OCI-LY1 (cell line): ENCODE measurements around the gene PARD3.

Experiments
- EZH2 ChIP-seq: fragments of 200-600 bp; sonication (generic), shearing (Covaris generic); IDR thresholded peaks from 2 replicates; pipeline ENCODE4 v1.8.0; 2017; ENCODE audit warnings: borderline replicate concordance, mixed run types, mild to moderate bottlenecking, antibody characterized with exemption, low read length, moderate library complexity, mixed read lengths
- TF ChIP-seq, protein P1 (sequence below): fragments of 200-600 bp; sonication (generic), shearing (Covaris generic); IDR thresholded peaks from 2 replicates; pipeline ENCODE4 v1.5.1; 2017; ENCODE audit warnings: mild to moderate bottlenecking, antibody characterized with exemption, low read length, moderate library complexity, mixed read lengths

GRCh38 chr10:34467364-34467763 is 347.7 kb downstream of the PARD3 start:
- TF ChIP-seq, protein P1, sequence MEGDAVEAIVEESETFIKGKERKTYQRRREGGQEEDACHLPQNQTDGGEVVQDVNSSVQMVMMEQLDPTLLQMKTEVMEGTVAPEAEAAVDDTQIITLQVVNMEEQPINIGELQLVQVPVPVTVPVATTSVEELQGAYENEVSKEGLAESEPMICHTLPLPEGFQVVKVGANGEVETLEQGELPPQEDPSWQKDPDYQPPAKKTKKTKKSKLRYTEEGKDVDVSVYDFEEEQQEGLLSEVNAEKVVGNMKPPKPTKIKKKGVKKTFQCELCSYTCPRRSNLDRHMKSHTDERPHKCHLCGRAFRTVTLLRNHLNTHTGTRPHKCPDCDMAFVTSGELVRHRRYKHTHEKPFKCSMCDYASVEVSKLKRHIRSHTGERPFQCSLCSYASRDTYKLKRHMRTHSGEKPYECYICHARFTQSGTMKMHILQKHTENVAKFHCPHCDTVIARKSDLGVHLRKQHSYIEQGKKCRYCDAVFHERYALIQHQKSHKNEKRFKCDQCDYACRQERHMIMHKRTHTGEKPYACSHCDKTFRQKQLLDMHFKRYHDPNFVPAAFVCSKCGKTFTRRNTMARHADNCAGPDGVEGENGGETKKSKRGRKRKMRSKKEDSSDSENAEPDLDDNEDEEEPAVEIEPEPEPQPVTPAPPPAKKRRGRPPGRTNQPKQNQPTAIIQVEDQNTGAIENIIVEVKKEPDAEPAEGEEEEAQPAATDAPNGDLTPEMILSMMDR, result no peak
- TF ChIP-seq EZH2, result no peak
